Peyer's patch (tissue), 4 donors: ENCODE measurements around the gene TXLNB. TPM values are rescaled to one million over a fixed set of nuclear protein-coding genes. Genes with fewer than 3 reads are reported as not detected.
A peak's percentile ranks its signal among the peaks of the same experiment; 100 is the strongest.

ENCODE experiments used
- DNase-seq, 3 donors: peaks; one replicate each; pipeline ENCODE4 v3.0.0-alpha.2; 2017 to 2019
- H3K27ac ChIP-seq, 4 donors: fragments of 200-600 bp; sonication (generic); one replicate each; pipeline ENCODE4 v1.5.1; 2016 to 2019
- H3K27me3 ChIP-seq, 2 donors: fragments of 200-600 bp; sonication (generic); one replicate each; pipeline ENCODE4 v1.5.1; 2019
- H3K36me3 ChIP-seq, 3 donors: fragments of 200-600 bp; sonication (generic); one replicate each; pipeline ENCODE4 v1.5.1; 2016 to 2019
- H3K4me1 ChIP-seq, 4 donors: fragments of 200-600 bp; sonication (generic); one replicate each; pipeline ENCODE4 v1.5.1; 2016 to 2019
- H3K4me3 ChIP-seq, 4 donors: fragments of 200-600 bp; sonication (generic); 1 replicate in 3 of 4; 2 replicates in 1 of 4; pipeline ENCODE4 v1.5.1; 2016 to 2019; ENCODE audit warnings: mild to moderate bottlenecking in 1 of 4
- H3K9me3 ChIP-seq, 4 donors: fragments of 200-600 bp; sonication (generic); one replicate each; pipeline ENCODE4 v1.5.1; 2016 to 2019; ENCODE audit warnings: mild to moderate bottlenecking in 1 of 4
- CTCF ChIP-seq, 6 experiments: fragments of 450-650 bp in 4 of 6; fragments of 200-600 bp in 2 of 6; sonication (generic) in 1 of 6; IDR thresholded peaks; one replicate each; pipeline ENCODE4 v1.5.1; 2017 to 2019; ENCODE audit warnings: antibody characterized with exemption in 6 of 6, mild to moderate bottlenecking in 3 of 6, moderate library complexity in 1 of 6
- POLR2A ChIP-seq, 2 donors: fragments of 450-650 bp; IDR thresholded peaks; one replicate each; pipeline ENCODE4 v1.5.1; 2017; ENCODE audit warnings: antibody characterized with exemption in 2 of 2, mild to moderate bottlenecking in 2 of 2, moderate library complexity in 2 of 2
- total RNA-seq, 4 donors: library from RNA; depleted of rRNA; stranded (reverse); fragments of >200 nt; gene quantifications; one replicate each; pipeline ENCODE4 v1.1.0, GENCODE V29; 2016

The TXLNB gene
- total RNA-seq, 4 donors from 2014 or later = 0.54 to 1.7 (median 1.0) TPM; not detected in 1

- DNase-seq = no peak
- H3K4me3 ChIP-seq = no peak overlapping the region
- no peaks in the 10 kb centered on the region for H3K9me3 ChIP-seq
- H3K4me1 ChIP-seq = peaks cover 0 to 9% (median 0%) of the 10 kb centered on the region in 4 donors
- TF ChIP-seq POLR2A (IDR thresholded peaks at IDR 0.05) (no peak), CTCF (IDR thresholded peaks at IDR 0.05) (no peak)
- H3K36me3 ChIP-seq = no peaks in the 10 kb centered on the region
- H3K27me3 ChIP-seq = no peaks in the 10 kb centered on the region
- peak overlapping the region in 1 of 4 donors; percentile 33 for H3K27ac ChIP-seq
Measured at GRCh38 chr6:139327038-139327437, 35.2 kb upstream of the TXLNB start.

GRCh38 chr6:139325686-139326085 is 33.9 kb upstream of the TXLNB start:
- Histone ChIP-seq H3K36me3 (no peaks in the 10 kb centered on the region), H3K4me3 (no peak overlapping the region), H3K27me3 (no peaks in the 10 kb centered on the region), H3K27ac (peak overlapping the region in 3 of 4 donors; percentile 33 to 40 (median 39)), H3K4me1 (peaks cover 0 to 9% (median 0%) of the 10 kb centered on the region in 4 donors), H3K9me3 (no peaks in the 10 kb centered on the region)
- DNase-seq = no peak
- TF ChIP-seq POLR2A (IDR thresholded peaks at IDR 0.05) (no peak), CTCF (IDR thresholded peaks at IDR 0.05) (no peak)

GRCh38 chr6:139325125-139325524 is 33.3 kb upstream of the TXLNB start:
- no peaks in the 10 kb centered on the region for H3K9me3 ChIP-seq
- peaks cover 0 to 9% (median 0%) of the 10 kb centered on the region in 4 donors for H3K4me1 ChIP-seq
- H3K27ac ChIP-seq = peak overlapping the region in 3 of 4 donors; percentile 39 to 60 (median 40)
- H3K27me3 ChIP-seq = no peaks in the 10 kb centered on the region
- DNase-seq = no peak
- H3K36me3 ChIP-seq = no peaks in the 10 kb centered on the region
- H3K4me3 ChIP-seq = no peak overlapping the region
- no peak for TF ChIP-seq POLR2A (IDR thresholded peaks at IDR 0.05)
- TF ChIP-seq CTCF (IDR thresholded peaks at IDR 0.05) = no peak

GRCh38 chr6:139324301-139324555 is 32.4 kb upstream of the TXLNB start:
- H3K4me1 ChIP-seq = peaks cover 0 to 9% (median 0%) of the 10 kb centered on the region in 4 donors
- no peaks in the 10 kb centered on the region for H3K36me3 ChIP-seq
- H3K4me3 ChIP-seq = peak overlapping the region in 2 of 4 donors; percentile 31 to 39
- DNase-seq = no peak
- no peaks in the 10 kb centered on the region for H3K9me3 ChIP-seq
- H3K27me3 ChIP-seq = no peaks in the 10 kb centered on the region
- H3K27ac ChIP-seq = peak overlapping the region in 3 of 4 donors; percentile 60 to 72 (median 69)
- TF ChIP-seq POLR2A (IDR thresholded peaks at IDR 0.05) (no peak), CTCF (IDR thresholded peaks at IDR 0.05) (no peak)

- H3K27me3 ChIP-seq = no peaks in the 10 kb centered on the region
- H3K4me3 ChIP-seq = peak overlapping the region; percentile 12 to 39 (median 26)
- TF ChIP-seq POLR2A (IDR thresholded peaks at IDR 0.05) (no peak), CTCF (IDR thresholded peaks at IDR 0.05) (no peak)
- no peaks in the 10 kb centered on the region for H3K36me3 ChIP-seq
- no peaks in the 10 kb centered on the region for H3K9me3 ChIP-seq
- DNase-seq = peak; percentile 53 to 92 (median 87)
- peak overlapping the region; percentile 60 to 74 (median 70) for H3K27ac ChIP-seq
- peaks cover 0 to 9% (median 0%) of the 10 kb centered on the region in 4 donors for H3K4me1 ChIP-seq
Measured at GRCh38 chr6:139323511-139324300, 31.9 kb upstream of the TXLNB start.
